ENCODE data around the gene PRDM16. TPM values are rescaled to one million over a fixed set of nuclear protein-coding genes. Genes with fewer than 3 reads are reported as not detected.

Gene PRDM16
- total RNA-seq, 1 experiment from 2014 or later = 6.1 TPM

DNA sequence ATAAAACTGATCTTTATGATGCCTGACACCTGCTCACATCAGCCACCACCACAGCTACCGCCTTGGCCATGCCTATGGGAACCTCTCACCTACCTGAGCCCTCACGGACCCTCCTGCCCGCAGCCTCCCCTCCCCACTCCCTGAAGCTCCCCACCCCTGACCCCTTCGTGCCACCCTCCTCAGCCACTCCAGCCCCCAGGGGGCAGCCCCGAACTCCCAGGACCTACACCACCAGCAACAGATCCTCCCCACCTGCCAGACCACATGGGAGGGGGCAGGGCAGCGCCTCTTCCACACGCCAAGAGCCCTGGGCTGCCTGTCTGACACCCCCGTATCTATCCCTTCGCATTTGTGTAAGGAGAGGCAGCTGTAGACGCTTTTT is 371.3 kb downstream of the PRDM16 start:
- Histone ChIP-seq H3K79me2 (ENCODE audit: insufficient read depth, low read length) (no peaks in the 10 kb centered on the region), H3K9ac (ENCODE audit: low read length) (no peak overlapping the region), H2AFZ (ENCODE audit: low read depth, low read length, poor library complexity, severe bottlenecking) (no peak overlapping the region), H3K4me2 (ENCODE audit: low read length) (no peak overlapping the region), H3K36me3 (ENCODE audit: control insufficient read depth in 1 of 2, insufficient read depth in 2 of 2, low read length in 2 of 2) (no peaks in the 10 kb centered on the region), H3K27me3 (ENCODE audit: insufficient read depth, low read length) (peaks cover 5% of the 10 kb centered on the region; the same call in 1 of the 2 replicates), H3K27ac (ENCODE audit: low read depth, low read length) (no peak overlapping the region), H3K4me1 (ENCODE audit: control insufficient read depth in 1 of 2, insufficient read depth in 2 of 2, low read length in 2 of 2) (no peaks in the 10 kb centered on the region), H3K9me3 (ENCODE audit: control insufficient read depth in 1 of 2, insufficient read depth in 1 of 2, low read depth in 1 of 2, low read length in 2 of 2) (no peaks in the 10 kb centered on the region), H3K9me2 (ENCODE audit: insufficient read depth) (no peaks in the 10 kb centered on the region), H4K20me1 (ENCODE audit: insufficient read depth) (no peaks in the 10 kb centered on the region), H3K4me3 (replicated peaks in 1 of 2; ENCODE audit: low read depth in 1 of 2, low read length in 2 of 2) (no peak overlapping the region)
- DNase-seq (ENCODE audit: low read depth, low spot score) (no peak), ATAC-seq (no peak)
- ChIA-PET RAD21 (ENCODE audit: low non-redundant PET in 1 of 2, low total read pairs in 2 of 2, uncharacterized antibody in 2 of 2, unreplicated experiment in 2 of 2) (no interaction called here), CTCF (no interaction called here), POLR2A (no interaction called here)
- no TSS peak for BruUV-seq (replicated peaks)
- TF ChIP-seq POLR2AphosphoS5 (IDR thresholded peaks at IDR 0.05; ENCODE audit: low read depth, low read length) (no peak), CEBPB (IDR thresholded peaks at IDR 0.05; ENCODE audit: low read depth) (no peak), SIN3A (IDR thresholded peaks at IDR 0.05; ENCODE audit: low read depth) (no peak), TCF7L2 (IDR thresholded peaks at IDR 0.05; ENCODE audit: borderline replicate concordance, extremely low read depth, insufficient read depth, insufficient read length) (no peak), YY1 (IDR thresholded peaks at IDR 0.05; ENCODE audit: extremely low read depth, insufficient replicate concordance, low read depth, low read length) (no peak), ZFX (IDR thresholded peaks at IDR 0.05) (no peak), EGR1 (IDR thresholded peaks at IDR 0.05; ENCODE audit: low read depth) (no peak), ZNF274 (IDR thresholded peaks at IDR 0.05; ENCODE audit: low read depth, low read length) (no peak), EZH2 (IDR thresholded peaks at IDR 0.05) (no peak), SRF (IDR thresholded peaks at IDR 0.05; ENCODE audit: low read depth) (no peak), POLR2A (IDR thresholded peaks at IDR 0.05; ENCODE audit: borderline replicate concordance, extremely low read depth, insufficient read depth, insufficient read length) (no peak), JUND (IDR thresholded peaks at IDR 0.05) (no peak), CBX3 (IDR thresholded peaks at IDR 0.05; ENCODE audit: low read depth) (no peak), EZH2phosphoT487 (IDR thresholded peaks at IDR 0.05; ENCODE audit: borderline replicate concordance) (no peak)
- TF ChIP-seq, protein P1, sequence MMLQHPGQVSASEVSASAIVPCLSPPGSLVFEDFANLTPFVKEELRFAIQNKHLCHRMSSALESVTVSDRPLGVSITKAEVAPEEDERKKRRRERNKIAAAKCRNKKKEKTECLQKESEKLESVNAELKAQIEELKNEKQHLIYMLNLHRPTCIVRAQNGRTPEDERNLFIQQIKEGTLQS (IDR thresholded peaks at IDR 0.05) = no peak
- TF ChIP-seq, protein P2, sequence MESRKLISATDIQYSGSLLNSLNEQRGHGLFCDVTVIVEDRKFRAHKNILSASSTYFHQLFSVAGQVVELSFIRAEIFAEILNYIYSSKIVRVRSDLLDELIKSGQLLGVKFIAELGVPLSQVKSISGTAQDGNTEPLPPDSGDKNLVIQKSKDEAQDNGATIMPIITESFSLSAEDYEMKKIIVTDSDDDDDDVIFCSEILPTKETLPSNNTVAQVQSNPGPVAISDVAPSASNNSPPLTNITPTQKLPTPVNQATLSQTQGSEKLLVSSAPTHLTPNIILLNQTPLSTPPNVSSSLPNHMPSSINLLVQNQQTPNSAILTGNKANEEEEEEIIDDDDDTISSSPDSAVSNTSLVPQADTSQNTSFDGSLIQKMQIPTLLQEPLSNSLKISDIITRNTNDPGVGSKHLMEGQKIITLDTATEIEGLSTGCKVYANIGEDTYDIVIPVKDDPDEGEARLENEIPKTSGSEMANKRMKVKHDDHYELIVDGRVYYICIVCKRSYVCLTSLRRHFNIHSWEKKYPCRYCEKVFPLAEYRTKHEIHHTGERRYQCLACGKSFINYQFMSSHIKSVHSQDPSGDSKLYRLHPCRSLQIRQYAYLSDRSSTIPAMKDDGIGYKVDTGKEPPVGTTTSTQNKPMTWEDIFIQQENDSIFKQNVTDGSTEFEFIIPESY (IDR thresholded peaks at IDR 0.05; ENCODE audit: extremely low read depth, insufficient replicate concordance, low read length) = no peak
- TF ChIP-seq, protein P3, sequence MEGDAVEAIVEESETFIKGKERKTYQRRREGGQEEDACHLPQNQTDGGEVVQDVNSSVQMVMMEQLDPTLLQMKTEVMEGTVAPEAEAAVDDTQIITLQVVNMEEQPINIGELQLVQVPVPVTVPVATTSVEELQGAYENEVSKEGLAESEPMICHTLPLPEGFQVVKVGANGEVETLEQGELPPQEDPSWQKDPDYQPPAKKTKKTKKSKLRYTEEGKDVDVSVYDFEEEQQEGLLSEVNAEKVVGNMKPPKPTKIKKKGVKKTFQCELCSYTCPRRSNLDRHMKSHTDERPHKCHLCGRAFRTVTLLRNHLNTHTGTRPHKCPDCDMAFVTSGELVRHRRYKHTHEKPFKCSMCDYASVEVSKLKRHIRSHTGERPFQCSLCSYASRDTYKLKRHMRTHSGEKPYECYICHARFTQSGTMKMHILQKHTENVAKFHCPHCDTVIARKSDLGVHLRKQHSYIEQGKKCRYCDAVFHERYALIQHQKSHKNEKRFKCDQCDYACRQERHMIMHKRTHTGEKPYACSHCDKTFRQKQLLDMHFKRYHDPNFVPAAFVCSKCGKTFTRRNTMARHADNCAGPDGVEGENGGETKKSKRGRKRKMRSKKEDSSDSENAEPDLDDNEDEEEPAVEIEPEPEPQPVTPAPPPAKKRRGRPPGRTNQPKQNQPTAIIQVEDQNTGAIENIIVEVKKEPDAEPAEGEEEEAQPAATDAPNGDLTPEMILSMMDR (IDR thresholded peaks at IDR 0.05 in 2 of 3, conservative IDR thresholded peaks at IDR 0.05 in 1 of 3; ENCODE audit: borderline replicate concordance in 1 of 3, insufficient read depth in 1 of 3, low read depth in 2 of 3, low read length in 2 of 3) = no peak
- TF ChIP-seq, protein P4, sequence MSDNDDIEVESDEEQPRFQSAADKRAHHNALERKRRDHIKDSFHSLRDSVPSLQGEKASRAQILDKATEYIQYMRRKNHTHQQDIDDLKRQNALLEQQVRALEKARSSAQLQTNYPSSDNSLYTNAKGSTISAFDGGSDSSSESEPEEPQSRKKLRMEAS (IDR thresholded peaks at IDR 0.05) = no peak
- TF ChIP-seq, protein P5, sequence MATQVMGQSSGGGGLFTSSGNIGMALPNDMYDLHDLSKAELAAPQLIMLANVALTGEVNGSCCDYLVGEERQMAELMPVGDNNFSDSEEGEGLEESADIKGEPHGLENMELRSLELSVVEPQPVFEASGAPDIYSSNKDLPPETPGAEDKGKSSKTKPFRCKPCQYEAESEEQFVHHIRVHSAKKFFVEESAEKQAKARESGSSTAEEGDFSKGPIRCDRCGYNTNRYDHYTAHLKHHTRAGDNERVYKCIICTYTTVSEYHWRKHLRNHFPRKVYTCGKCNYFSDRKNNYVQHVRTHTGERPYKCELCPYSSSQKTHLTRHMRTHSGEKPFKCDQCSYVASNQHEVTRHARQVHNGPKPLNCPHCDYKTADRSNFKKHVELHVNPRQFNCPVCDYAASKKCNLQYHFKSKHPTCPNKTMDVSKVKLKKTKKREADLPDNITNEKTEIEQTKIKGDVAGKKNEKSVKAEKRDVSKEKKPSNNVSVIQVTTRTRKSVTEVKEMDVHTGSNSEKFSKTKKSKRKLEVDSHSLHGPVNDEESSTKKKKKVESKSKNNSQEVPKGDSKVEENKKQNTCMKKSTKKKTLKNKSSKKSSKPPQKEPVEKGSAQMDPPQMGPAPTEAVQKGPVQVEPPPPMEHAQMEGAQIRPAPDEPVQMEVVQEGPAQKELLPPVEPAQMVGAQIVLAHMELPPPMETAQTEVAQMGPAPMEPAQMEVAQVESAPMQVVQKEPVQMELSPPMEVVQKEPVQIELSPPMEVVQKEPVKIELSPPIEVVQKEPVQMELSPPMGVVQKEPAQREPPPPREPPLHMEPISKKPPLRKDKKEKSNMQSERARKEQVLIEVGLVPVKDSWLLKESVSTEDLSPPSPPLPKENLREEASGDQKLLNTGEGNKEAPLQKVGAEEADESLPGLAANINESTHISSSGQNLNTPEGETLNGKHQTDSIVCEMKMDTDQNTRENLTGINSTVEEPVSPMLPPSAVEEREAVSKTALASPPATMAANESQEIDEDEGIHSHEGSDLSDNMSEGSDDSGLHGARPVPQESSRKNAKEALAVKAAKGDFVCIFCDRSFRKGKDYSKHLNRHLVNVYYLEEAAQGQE (IDR thresholded peaks at IDR 0.05; ENCODE audit: low read depth) = no peak
- intact Hi-C loops (cut with micrococcal nuclease) = no loop called here
